ENCODE data around the gene RPLP1. TPM values are rescaled to one million over a fixed set of nuclear protein-coding genes. Genes with fewer than 3 reads are reported as not detected.

RPLP1 gene
- total RNA-seq, 2 donors from 2014 or later, result 332 to 973 TPM

- intact Hi-C loops (cut with DNase I), result no loop called here
- no peaks in the 10 kb centered on the region for H3K9me3 ChIP-seq
- no peaks in the 10 kb centered on the region for H3K36me3 ChIP-seq (replicated peaks in 1 of 2; ENCODE audit: insufficient read depth in 1 of 2, low read depth in 2 of 2)
- no peak for TF ChIP-seq POLR2A (IDR thresholded peaks at IDR 0.05)
- no peak for TF ChIP-seq CTCF (IDR thresholded peaks at IDR 0.05)
- H3K27ac ChIP-seq, result no peak within 1 kb of the TSS
- DNase-seq, result peak; percentile 88 to 91 (median 91)
- peak; percentile 98 for ATAC-seq
- H3K4me3 ChIP-seq, result peak within 1 kb of the TSS; percentile 31 to 49
- H3K4me1 ChIP-seq, result peaks cover 12% of the 10 kb centered on the region
- 1 to 4% methylated on average over 26 to 77 of the region's 78 CpGs for WGBS, 2 donors
- H3K27me3 ChIP-seq, result no peaks in the 10 kb centered on the region
These were observed 38.6 kb upstream of the RPLP1 start, which contains the start of gene KIF23 for GRCh38 chr15:69413822-69414700. Gene KIF23, plus strand, starts transcription at chr15:69414349. Its CDS starts 117 bp downstream, at chr15:69414466.

- intact Hi-C loops (cut with DNase I), result no loop called here
- H3K27me3 ChIP-seq, result no peaks in the 10 kb centered on the region
- no peaks in the 10 kb centered on the region for H3K36me3 ChIP-seq (replicated peaks in 1 of 2; ENCODE audit: insufficient read depth in 1 of 2, low read depth in 2 of 2)
- ATAC-seq, result peak; percentile 26
- DNase-seq, result peak in 3 of 4 donors; percentile 16 to 34 (median 29)
- H3K4me1 ChIP-seq, result peaks cover 12% of the 10 kb centered on the region
- 4 to 13% methylated on average over 7 to 29 of the region's 29 CpGs for WGBS, 2 donors
- TF ChIP-seq CTCF (IDR thresholded peaks at IDR 0.05) (no peak), POLR2A (IDR thresholded peaks at IDR 0.05) (no peak)
- no peaks in the 10 kb centered on the region for H3K9me3 ChIP-seq
- no peak overlapping the region for H3K27ac ChIP-seq
- peak overlapping the region; percentile 31 to 49 for H3K4me3 ChIP-seq
These were observed 37.9 kb upstream of the RPLP1 start for GRCh38 chr15:69414701-69415167.

- intact Hi-C loops (cut with DNase I), result no loop called here
- ATAC-seq, result no peak
- Histone ChIP-seq H3K4me3 (no peak overlapping the region), H3K36me3 (replicated peaks in 1 of 2; ENCODE audit: insufficient read depth in 1 of 2, low read depth in 2 of 2) (no peaks in the 10 kb centered on the region), H3K27ac (no peak overlapping the region), H3K9me3 (no peaks in the 10 kb centered on the region), H3K4me1 (peaks cover 12% of the 10 kb centered on the region), H3K27me3 (no peaks in the 10 kb centered on the region)
- 89 to 95% methylated on average over 3 of the region's 3 CpGs for WGBS, 2 donors
- no peak for DNase-seq
- no peak for TF ChIP-seq CTCF (IDR thresholded peaks at IDR 0.05)
- no peak for TF ChIP-seq POLR2A (IDR thresholded peaks at IDR 0.05)
These were observed 37.2 kb upstream of the RPLP1 start for GRCh38 chr15:69415381-69415780.

GRCh38 chr15:69417581-69417980, 35.0 kb upstream of the RPLP1 start:
- intact Hi-C loops (cut with DNase I), result no loop called here
- H3K36me3 ChIP-seq (replicated peaks in 1 of 2; ENCODE audit: insufficient read depth in 1 of 2, low read depth in 2 of 2), result no peaks in the 10 kb centered on the region
- TF ChIP-seq POLR2A (IDR thresholded peaks at IDR 0.05), result no peak
- no peak for TF ChIP-seq CTCF (IDR thresholded peaks at IDR 0.05)
- no peak for DNase-seq
- H3K4me1 ChIP-seq, result peaks cover 12% of the 10 kb centered on the region
- no peak for ATAC-seq
- no peaks in the 10 kb centered on the region for H3K27me3 ChIP-seq
- H3K27ac ChIP-seq, result no peak overlapping the region
- no peaks in the 10 kb centered on the region for H3K9me3 ChIP-seq
- no peak overlapping the region for H3K4me3 ChIP-seq

Data from body of pancreas (tissue), 4 donors.